ENCODE data around the gene IQGAP1. TPM values are rescaled to one million over a fixed set of nuclear protein-coding genes. Genes with fewer than 3 reads are reported as not detected.

The IQGAP1 gene
- total RNA-seq, 3 donors from 2014 or later (not counting 1 experiment from before 2014, with no cell fraction given) = 431 to 493 (median 446) TPM

DNA sequence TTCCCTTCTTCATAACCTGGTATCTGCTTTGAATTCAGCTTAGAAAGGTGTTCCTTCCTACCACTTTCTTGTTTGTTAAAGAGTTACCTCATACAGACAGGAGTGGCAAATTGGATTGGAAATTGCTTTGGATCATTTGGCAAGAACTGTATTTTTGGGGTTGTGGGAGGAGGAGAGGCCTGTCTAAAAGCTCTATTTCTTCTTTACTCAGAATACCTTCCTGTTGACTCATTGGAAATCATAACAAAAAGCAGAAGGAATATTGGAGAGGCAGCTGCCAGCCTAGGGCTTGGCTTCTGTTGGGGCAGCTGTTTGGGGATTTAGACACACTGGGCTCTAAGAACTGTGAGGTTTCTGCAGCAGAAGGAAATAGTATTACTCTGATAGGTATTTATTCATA lies 14.2 kb downstream of the IQGAP1 start:
- peaks cover 56% of the 10 kb centered on the region for H3K4me1 ChIP-seq (ENCODE audit: control insufficient read depth, insufficient read depth, low read length)
- peak overlapping the region; percentile 99 for H3K27ac ChIP-seq (ENCODE audit: low read length)
- no peak for DNase-seq
- no peaks in the 10 kb centered on the region for H3K27me3 ChIP-seq (ENCODE audit: control insufficient read depth, insufficient read depth, low read length)
- intact Hi-C loops (cut with micrococcal nuclease) = loop anchor here (5.0 to 10.0 kb wide), 3 partner anchors 40 to 1453 kb away; partner anchors contain the start of gene SLCO3A1
- Mint-ChIP-seq H3K4me3 (peak overlapping the region; percentile 85), H3K36me3 (no peaks in the 10 kb centered on the region), H3K9me3 (no peaks in the 10 kb centered on the region), H3K4me1 (peaks cover 77 to 79% of the 10 kb centered on the region in 2 donors), H3K27me3 (ENCODE audit: low read depth in 2 of 2) (no peaks in the 10 kb centered on the region), H3K27ac (peak overlapping the region; percentile 94 to 97)
- no peaks in the 10 kb centered on the region for H3K36me3 ChIP-seq (ENCODE audit: control insufficient read depth, insufficient read depth, low read length)
- H3K9me3 ChIP-seq (ENCODE audit: control insufficient read depth, insufficient read depth, low read length) = no peaks in the 10 kb centered on the region
- TF ChIP-seq, protein P1, sequence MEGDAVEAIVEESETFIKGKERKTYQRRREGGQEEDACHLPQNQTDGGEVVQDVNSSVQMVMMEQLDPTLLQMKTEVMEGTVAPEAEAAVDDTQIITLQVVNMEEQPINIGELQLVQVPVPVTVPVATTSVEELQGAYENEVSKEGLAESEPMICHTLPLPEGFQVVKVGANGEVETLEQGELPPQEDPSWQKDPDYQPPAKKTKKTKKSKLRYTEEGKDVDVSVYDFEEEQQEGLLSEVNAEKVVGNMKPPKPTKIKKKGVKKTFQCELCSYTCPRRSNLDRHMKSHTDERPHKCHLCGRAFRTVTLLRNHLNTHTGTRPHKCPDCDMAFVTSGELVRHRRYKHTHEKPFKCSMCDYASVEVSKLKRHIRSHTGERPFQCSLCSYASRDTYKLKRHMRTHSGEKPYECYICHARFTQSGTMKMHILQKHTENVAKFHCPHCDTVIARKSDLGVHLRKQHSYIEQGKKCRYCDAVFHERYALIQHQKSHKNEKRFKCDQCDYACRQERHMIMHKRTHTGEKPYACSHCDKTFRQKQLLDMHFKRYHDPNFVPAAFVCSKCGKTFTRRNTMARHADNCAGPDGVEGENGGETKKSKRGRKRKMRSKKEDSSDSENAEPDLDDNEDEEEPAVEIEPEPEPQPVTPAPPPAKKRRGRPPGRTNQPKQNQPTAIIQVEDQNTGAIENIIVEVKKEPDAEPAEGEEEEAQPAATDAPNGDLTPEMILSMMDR (IDR thresholded peaks at IDR 0.05) = no peak
- no peak for ATAC-seq
- H3K4me3 ChIP-seq (ENCODE audit: low read length) = no peak overlapping the region

DNA sequence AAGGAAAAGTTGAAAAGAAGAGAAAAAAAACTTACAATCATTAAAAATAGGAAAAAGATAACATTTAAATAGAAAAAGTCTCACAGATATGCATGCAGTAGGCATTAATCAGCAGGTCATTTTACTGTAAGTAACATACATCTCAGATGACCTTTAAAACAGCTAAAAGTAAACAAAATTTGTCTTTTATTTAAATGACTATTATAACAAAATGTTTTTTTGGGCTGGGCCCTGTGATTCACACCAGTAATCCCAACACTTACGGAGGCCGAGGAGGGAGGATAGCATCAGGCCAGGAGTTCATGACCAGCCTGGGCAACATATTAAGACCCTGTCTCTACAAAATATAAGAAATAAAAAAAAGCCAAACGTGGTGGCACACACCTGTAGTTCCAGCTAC lies 14.7 kb downstream of the IQGAP1 start:
- H3K27ac ChIP-seq (ENCODE audit: low read length) = peak overlapping the region; percentile 99
- DNase-seq (no peak), ATAC-seq (no peak)
- TF ChIP-seq, protein P1 (IDR thresholded peaks at IDR 0.05) = no peak
- H3K9me3 ChIP-seq (ENCODE audit: control insufficient read depth, insufficient read depth, low read length) = no peaks in the 10 kb centered on the region
- Mint-ChIP-seq H3K36me3 (no peaks in the 10 kb centered on the region), H3K4me1 (peaks cover 82 to 84% of the 10 kb centered on the region in 2 donors), H3K27me3 (ENCODE audit: low read depth in 2 of 2) (no peaks in the 10 kb centered on the region), H3K4me3 (peak overlapping the region; percentile 85), H3K9me3 (no peaks in the 10 kb centered on the region), H3K27ac (peak overlapping the region; percentile 94 to 97)
- H3K27me3 ChIP-seq (ENCODE audit: control insufficient read depth, insufficient read depth, low read length) = no peaks in the 10 kb centered on the region
- H3K4me3 ChIP-seq (ENCODE audit: low read length) = no peak overlapping the region
- no peaks in the 10 kb centered on the region for H3K36me3 ChIP-seq (ENCODE audit: control insufficient read depth, insufficient read depth, low read length)
- intact Hi-C loops (cut with micrococcal nuclease) = loop anchor here (5.0 to 10.0 kb wide), 3 partner anchors 40 to 1452 kb away; partner anchors contain the start of gene SLCO3A1
- WGBS (ENCODE audit: insufficient coverage) = 96% methylated on average over 3 of the region's 3 CpGs
- peaks cover 58% of the 10 kb centered on the region for H3K4me1 ChIP-seq (ENCODE audit: control insufficient read depth, insufficient read depth, low read length)

DNA sequence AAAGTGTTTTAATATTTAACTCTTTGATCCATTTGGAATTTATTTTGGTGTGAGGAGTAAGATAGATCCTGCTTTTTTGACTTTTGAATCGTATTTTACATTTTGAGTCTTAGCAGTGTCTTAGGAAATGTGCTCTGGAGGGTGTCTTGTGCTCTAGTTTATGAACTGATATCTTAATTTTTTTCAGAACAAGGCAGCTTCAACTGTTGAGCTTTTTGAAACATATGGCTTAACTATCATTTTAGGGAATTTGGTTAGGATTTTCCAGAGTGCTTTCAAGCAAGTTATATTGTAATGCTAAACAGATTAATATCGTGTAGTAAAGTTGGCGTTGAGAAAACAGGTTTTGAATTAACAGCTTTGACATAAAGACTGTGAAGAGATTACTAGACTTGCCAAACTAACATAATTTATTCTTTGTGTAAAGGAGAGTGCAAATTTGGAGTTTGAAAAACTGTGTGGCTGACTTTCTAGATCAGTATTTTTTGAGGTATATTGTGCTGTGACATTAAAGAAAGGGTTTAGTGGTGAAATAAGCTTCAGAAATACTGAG lies 17.1 kb downstream of the IQGAP1 start:
- H3K27ac Mint-ChIP-seq = peak overlapping the region; percentile 94 to 97
- 63% methylated on average over 3 of the region's 3 CpGs for WGBS (ENCODE audit: insufficient coverage)
- intact Hi-C loops (cut with micrococcal nuclease) = loop anchor here (5.0 to 10.0 kb wide), 3 partner anchors 162 to 1450 kb away; partner anchors contain the start of gene SLCO3A1

More for the DNA sequence above, 17.1 kb downstream of the IQGAP1 start:
- H3K36me3 ChIP-seq (ENCODE audit: control insufficient read depth, insufficient read depth, low read length) = peaks cover 3% of the 10 kb centered on the region
- Mint-ChIP-seq H3K36me3 (peaks cover 6% of the 10 kb centered on the region), H3K27me3 (ENCODE audit: low read depth in 2 of 2) (no peaks in the 10 kb centered on the region), H3K4me1 (peaks cover 90 to 94% of the 10 kb centered on the region in 2 donors), H3K4me3 (peak overlapping the region; percentile 55), H3K9me3 (peaks cover 3 to 6% of the 10 kb centered on the region in 2 donors)
- no peak overlapping the region for H3K4me3 ChIP-seq (ENCODE audit: low read length)
- TF ChIP-seq, protein P1 (IDR thresholded peaks at IDR 0.05) = no peak
- DNase-seq (no peak), ATAC-seq (no peak)
- H3K27ac ChIP-seq (ENCODE audit: low read length) = peak overlapping the region; percentile 16
- no peaks in the 10 kb centered on the region for H3K9me3 ChIP-seq (ENCODE audit: control insufficient read depth, insufficient read depth, low read length)
- no peaks in the 10 kb centered on the region for H3K27me3 ChIP-seq (ENCODE audit: control insufficient read depth, insufficient read depth, low read length)
- H3K4me1 ChIP-seq (ENCODE audit: control insufficient read depth, insufficient read depth, low read length) = peaks cover 55% of the 10 kb centered on the region
